Activated CD8-positive, alpha-beta memory T cell treated with anti-CD3 and anti-CD28 coated beads for 1 hour (primary cell): ENCODE results near the gene SLC12A4.

Experiments used
- DNase-seq, 2 donors: peaks; one replicate each; pipeline ENCODE4 v3.0.0-alpha.2; 2020; ENCODE audit warnings: low read depth in 1 of 2; ENCODE audit errors: extremely low read depth in 1 of 2

The SLC12A4 gene

GRCh38 chr16:67902831-67903230 lies 65.6 kb downstream of the SLC12A4 start:
- no peak for DNase-seq

- no peak for DNase-seq
Measured at GRCh38 chr16:67901734-67902133, 66.7 kb downstream of the SLC12A4 start.

DNA sequence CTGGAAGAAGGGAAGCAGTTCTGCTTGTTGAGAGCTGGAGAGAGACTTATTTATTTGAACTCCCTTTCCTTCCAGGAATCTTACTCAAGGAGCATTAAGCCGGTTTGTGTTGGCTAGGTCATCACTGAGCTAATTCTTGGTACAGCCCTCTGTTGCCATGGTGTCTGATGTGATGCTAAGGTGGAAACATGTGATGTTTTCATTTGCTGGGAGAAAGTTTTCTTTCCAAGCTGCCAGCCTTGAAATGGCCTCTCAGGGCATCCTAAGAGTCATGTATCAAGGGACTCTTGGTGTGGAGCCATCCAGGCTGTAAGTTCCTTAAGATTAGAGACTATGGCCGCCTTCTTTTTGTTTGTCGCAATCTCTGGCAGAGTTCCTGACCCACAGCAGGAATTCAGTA lies 71.2 kb downstream of the SLC12A4 start:
- DNase-seq: no peak

- DNase-seq: no peak
Measured at GRCh38 chr16:67893743-67894399, 74.6 kb downstream of the SLC12A4 start.
